ENCODE results near the gene SP140.
A peak's percentile ranks its signal among the peaks of the same experiment; 100 is the strongest.
"Not testable (repeated sequence)": the region's sequence is repeated elsewhere in the genome, so short reads cannot be mapped to it uniquely, and the experiment has no call there.

The SP140 gene

GRCh38 chr2:230208576-230208975, 17.0 kb upstream of the SP140 start:
- Histone ChIP-seq H3K4me3 (ENCODE audit: low read length) (no peak overlapping the region), H3K27me3 (ENCODE audit: control insufficient read depth, insufficient read depth, low read length) (no peaks in the 10 kb centered on the region), H3K36me3 (ENCODE audit: control insufficient read depth, insufficient read depth, low read length) (no peaks in the 10 kb centered on the region), H3K9me3 (ENCODE audit: control insufficient read depth, insufficient read depth, low read length) (no peaks in the 10 kb centered on the region), H3K4me1 (ENCODE audit: control insufficient read depth, insufficient read depth, low read length) (no peaks in the 10 kb centered on the region), H3K27ac (ENCODE audit: low read length) (no peak overlapping the region)
- DNase-seq (ENCODE audit: low read depth, low spot score): no peak

GRCh38 chr2:230209422-230210051, 16.0 kb upstream of the SP140 start:
- Histone ChIP-seq H3K4me1 (ENCODE audit: control insufficient read depth, insufficient read depth, low read length) (no peaks in the 10 kb centered on the region), H3K4me3 (ENCODE audit: low read length) (no peak overlapping the region), H3K9me3 (ENCODE audit: control insufficient read depth, insufficient read depth, low read length) (no peaks in the 10 kb centered on the region), H3K27me3 (ENCODE audit: control insufficient read depth, insufficient read depth, low read length) (no peaks in the 10 kb centered on the region), H3K27ac (ENCODE audit: low read length) (no peak overlapping the region), H3K36me3 (ENCODE audit: control insufficient read depth, insufficient read depth, low read length) (no peaks in the 10 kb centered on the region)
- no peak for DNase-seq (ENCODE audit: low read depth, low spot score)
- no CpG with 5 or more reads among the region's 1 CpG for WGBS (ENCODE audit: insufficient coverage, insufficient read length)

- H3K4me3 ChIP-seq (ENCODE audit: low read length): no peak overlapping the region
- no CpG with 5 or more reads among the region's 1 CpG for WGBS (ENCODE audit: insufficient coverage, insufficient read length)
- H3K27ac ChIP-seq (ENCODE audit: low read length): no peak overlapping the region
- no peaks in the 10 kb centered on the region for H3K36me3 ChIP-seq (ENCODE audit: control insufficient read depth, insufficient read depth, low read length)
- H3K4me1 ChIP-seq (ENCODE audit: control insufficient read depth, insufficient read depth, low read length): no peaks in the 10 kb centered on the region; the same call in 1 of the 2 replicates
- no peak for DNase-seq (ENCODE audit: low read depth, low spot score)
- H3K27me3 ChIP-seq (ENCODE audit: control insufficient read depth, insufficient read depth, low read length): no peaks in the 10 kb centered on the region; the same call in 1 of the 2 replicates
- no peaks in the 10 kb centered on the region for H3K9me3 ChIP-seq (ENCODE audit: control insufficient read depth, insufficient read depth, low read length)
These were observed 9.0 kb upstream of the SP140 start for GRCh38 chr2:230216489-230216888.

- no peak overlapping the region for H3K27ac ChIP-seq (ENCODE audit: low read length)
- no peak for DNase-seq (ENCODE audit: low read depth, low spot score)
These were observed 8.1 kb upstream of the SP140 start for GRCh38 chr2:230217424-230217823.

GRCh38 chr2:230218421-230218820, 7.1 kb upstream of the SP140 start:
- H3K27ac ChIP-seq (ENCODE audit: low read length): no peak overlapping the region
- H3K36me3 ChIP-seq (ENCODE audit: control insufficient read depth, insufficient read depth, low read length): no peaks in the 10 kb centered on the region
- no peak for DNase-seq (ENCODE audit: low read depth, low spot score)
- H3K27me3 ChIP-seq (ENCODE audit: control insufficient read depth, insufficient read depth, low read length): no peaks in the 10 kb centered on the region; the same call in 1 of the 2 replicates
- WGBS (ENCODE audit: insufficient coverage, insufficient read length): no CpG with 5 or more reads among the region's 2 CpGs
- H3K9me3 ChIP-seq (ENCODE audit: control insufficient read depth, insufficient read depth, low read length): no peaks in the 10 kb centered on the region
- H3K4me3 ChIP-seq (ENCODE audit: low read length): no peak overlapping the region
- H3K4me1 ChIP-seq (ENCODE audit: control insufficient read depth, insufficient read depth, low read length): no peaks in the 10 kb centered on the region; the same call in 1 of the 2 replicates

More at GRCh38 chr2:230217424-230217823, 8.1 kb upstream of the SP140 start:
- Histone ChIP-seq H3K9me3 (ENCODE audit: control insufficient read depth, insufficient read depth, low read length) (no peaks in the 10 kb centered on the region), H3K4me3 (ENCODE audit: low read length) (no peak overlapping the region), H3K4me1 (ENCODE audit: control insufficient read depth, insufficient read depth, low read length) (no peaks in the 10 kb centered on the region; the same call in 1 of the 2 replicates), H3K36me3 (ENCODE audit: control insufficient read depth, insufficient read depth, low read length) (no peaks in the 10 kb centered on the region), H3K27me3 (ENCODE audit: control insufficient read depth, insufficient read depth, low read length) (no peaks in the 10 kb centered on the region; the same call in 1 of the 2 replicates)
- no CpG with 5 or more reads among the region's 3 CpGs for WGBS (ENCODE audit: insufficient coverage, insufficient read length)

GRCh38 chr2:230219419-230220331, 5.9 kb upstream of the SP140 start, which contains the start of gene SP110:
Gene SP110 (minus strand): TSS chr2:230219984. CDS start chr2:230216927, 3,057 bp downstream.
- H3K27ac ChIP-seq (ENCODE audit: low read length): no peak within 1 kb of the TSS
- no peaks in the 10 kb centered on the region; the same call in 1 of the 2 replicates for H3K27me3 ChIP-seq (ENCODE audit: control insufficient read depth, insufficient read depth, low read length)
- H3K9me3 ChIP-seq (ENCODE audit: control insufficient read depth, insufficient read depth, low read length): no peaks in the 10 kb centered on the region
- DNase-seq (ENCODE audit: low read depth, low spot score): peak; percentile 20
- H3K36me3 ChIP-seq (ENCODE audit: control insufficient read depth, insufficient read depth, low read length): no peaks in the 10 kb centered on the region
- H3K4me1 ChIP-seq (ENCODE audit: control insufficient read depth, insufficient read depth, low read length): no peaks in the 10 kb centered on the region; the same call in 1 of the 2 replicates
- H3K4me3 ChIP-seq (ENCODE audit: low read length): peak within 1 kb of the TSS; percentile 22; the same call in 1 of the 2 replicates
- no CpG with 5 or more reads among the region's 19 CpGs for WGBS (ENCODE audit: insufficient coverage, insufficient read length)

- H3K27me3 ChIP-seq (ENCODE audit: control insufficient read depth, insufficient read depth, low read length): no peaks in the 10 kb centered on the region; the same call in 1 of the 2 replicates
- no peak overlapping the region for H3K27ac ChIP-seq (ENCODE audit: low read length)
- no CpG with 5 or more reads among the region's 1 CpG for WGBS (ENCODE audit: insufficient coverage, insufficient read length)
- no peak overlapping the region for H3K4me3 ChIP-seq (ENCODE audit: low read length)
- H3K4me1 ChIP-seq (ENCODE audit: control insufficient read depth, insufficient read depth, low read length): no peaks in the 10 kb centered on the region; the same call in 1 of the 2 replicates
- no peak for DNase-seq (ENCODE audit: low read depth, low spot score)
- no peaks in the 10 kb centered on the region for H3K36me3 ChIP-seq (ENCODE audit: control insufficient read depth, insufficient read depth, low read length)
- H3K9me3 ChIP-seq (ENCODE audit: control insufficient read depth, insufficient read depth, low read length): no peaks in the 10 kb centered on the region
These were observed 5.1 kb upstream of the SP140 start for GRCh38 chr2:230220347-230220969.

GRCh38 chr2:230221493-230221892, 4.0 kb upstream of the SP140 start:
- WGBS (ENCODE audit: insufficient coverage, insufficient read length): no CpG with 5 or more reads among the region's 4 CpGs
- H3K36me3 ChIP-seq (ENCODE audit: control insufficient read depth, insufficient read depth, low read length): no peaks in the 10 kb centered on the region
- no peak overlapping the region for H3K27ac ChIP-seq (ENCODE audit: low read length)
- H3K4me1 ChIP-seq (ENCODE audit: control insufficient read depth, insufficient read depth, low read length): no peaks in the 10 kb centered on the region; the same call in 1 of the 2 replicates
- no peak for DNase-seq (ENCODE audit: low read depth, low spot score)
- no peaks in the 10 kb centered on the region; the same call in 1 of the 2 replicates for H3K27me3 ChIP-seq (ENCODE audit: control insufficient read depth, insufficient read depth, low read length)
- H3K9me3 ChIP-seq (ENCODE audit: control insufficient read depth, insufficient read depth, low read length): no peaks in the 10 kb centered on the region
- H3K4me3 ChIP-seq (ENCODE audit: low read length): no peak overlapping the region

GRCh38 chr2:230222829-230223228, 2.7 kb upstream of the SP140 start:
- not testable (repeated sequence) for H3K9me3 ChIP-seq (ENCODE audit: control insufficient read depth, insufficient read depth, low read length); H3K4me3 ChIP-seq (ENCODE audit: low read length); H3K36me3 ChIP-seq (ENCODE audit: control insufficient read depth, insufficient read depth, low read length); DNase-seq (ENCODE audit: low read depth, low spot score); H3K4me1 ChIP-seq (ENCODE audit: control insufficient read depth, insufficient read depth, low read length); H3K27ac ChIP-seq (ENCODE audit: low read length); H3K27me3 ChIP-seq (ENCODE audit: control insufficient read depth, insufficient read depth, low read length)
- no CpG with 5 or more reads among the region's 4 CpGs for WGBS (ENCODE audit: insufficient coverage, insufficient read length)

GRCh38 chr2:230224458-230224857, 1.1 kb upstream of the SP140 start:
- DNase-seq (ENCODE audit: low read depth, low spot score): no peak
- H3K36me3 ChIP-seq (ENCODE audit: control insufficient read depth, insufficient read depth, low read length): no peaks in the 10 kb centered on the region
- H3K4me1 ChIP-seq (ENCODE audit: control insufficient read depth, insufficient read depth, low read length): no peaks in the 10 kb centered on the region; the same call in 1 of the 2 replicates
- no peak overlapping the region for H3K27ac ChIP-seq (ENCODE audit: low read length)
- H3K4me3 ChIP-seq (ENCODE audit: low read length): no peak overlapping the region
- no peaks in the 10 kb centered on the region for H3K9me3 ChIP-seq (ENCODE audit: control insufficient read depth, insufficient read depth, low read length)
- no peaks in the 10 kb centered on the region for H3K27me3 ChIP-seq (ENCODE audit: control insufficient read depth, insufficient read depth, low read length)
